Measurements from ENCODE around the gene OR56A5. TPM values are rescaled to one million over a fixed set of nuclear protein-coding genes. Genes with fewer than 3 reads are reported as not detected.

Gene OR56A5
- total and polyA plus RNA-seq, 2 of the 13 experiments (the other 11 are each of a cell fraction or from before 2014, with no cell fraction given) = not detected

- peaks cover 0 to 2% of the 10 kb centered on the region in 2 experiments; a peak in 1 of 5 replicates for H3K27me3 ChIP-seq (ENCODE audit: control insufficient read depth in 1 of 2, insufficient read depth in 2 of 2, low read length in 2 of 2)
- ChIA-PET CTCF (ENCODE audit: low intra/inter-chr PET ratio, low total read pairs) (no interaction called here), POLR2A (no interaction called here)
- DNase-seq (ENCODE audit: low spot score) = no peak
- intact Hi-C loops (cut with micrococcal nuclease; ENCODE audit: unreplicated experiment) = no loop called here
- no peak overlapping the region for H3K4me2 ChIP-seq (ENCODE audit: low read depth, low read length)
- no peaks in the 10 kb centered on the region for H4K20me1 ChIP-seq (ENCODE audit: insufficient read depth, low read length)
- H3K9me3 ChIP-seq (ENCODE audit: low read length) = no peaks in the 10 kb centered on the region; the same call in 1 of the 2 replicates
- H2AFZ ChIP-seq (ENCODE audit: low read length) = no peak overlapping the region
- no TSS peak for BruUV-seq (replicated peaks)
- no peak overlapping the region for H3K9ac ChIP-seq (ENCODE audit: insufficient read depth, low read depth, low read length)
- no peak overlapping the region for H3K4me3 ChIP-seq (replicated peaks in 1 of 3; ENCODE audit: insufficient read depth in 1 of 3, low read depth in 2 of 3, low read length in 3 of 3)
- ATAC-seq = no peak
- FAIRE-seq = no peak
- no peaks in the 10 kb centered on the region for H3K36me3 ChIP-seq (replicated peaks in 1 of 2; ENCODE audit: control insufficient read depth in 1 of 2, insufficient read depth in 2 of 2, low read length in 2 of 2)
- TF ChIP-seq PAF1 (CRISPR knock-in tag; IDR thresholded peaks at IDR 0.05) = no peak
- TF ChIP-seq RORA (CRISPR knock-in tag; IDR thresholded peaks at IDR 0.05) = no peak
- no peak for TF ChIP-seq PHF8 (CRISPR knock-in tag; IDR thresholded peaks at IDR 0.05)
- no peak for TF ChIP-seq CHD2 (IDR thresholded peaks at IDR 0.05; ENCODE audit: low read depth, low read length)
- no peak for TF ChIP-seq TOE1 (CRISPR knock-in tag; IDR thresholded peaks at IDR 0.05)
- TF ChIP-seq PBX2 (CRISPR knock-in tag; IDR thresholded peaks at IDR 0.05) = no peak
- TF ChIP-seq DDIT3 (CRISPR knock-in tag; IDR thresholded peaks at IDR 0.05) = no peak
- no peak for TF ChIP-seq ZFP82 (CRISPR knock-in tag; IDR thresholded peaks at IDR 0.05; ENCODE audit: borderline replicate concordance)
- TF ChIP-seq IKZF5 (CRISPR knock-in tag; IDR thresholded peaks at IDR 0.05) = no peak
- no peak for TF ChIP-seq ZNF124 (CRISPR knock-in tag; IDR thresholded peaks at IDR 0.05)
- no peak for TF ChIP-seq MED13 (CRISPR knock-in tag; IDR thresholded peaks at IDR 0.05)
- TF ChIP-seq MIER2 (CRISPR knock-in tag; IDR thresholded peaks at IDR 0.05) = no peak
- no peak for TF ChIP-seq ZFP36L1 (CRISPR knock-in tag; IDR thresholded peaks at IDR 0.05)
- no peak for TF ChIP-seq ZNF562 (CRISPR knock-in tag; IDR thresholded peaks at IDR 0.05; ENCODE audit: borderline replicate concordance)
- TF ChIP-seq ZFP62 (CRISPR knock-in tag; IDR thresholded peaks at IDR 0.05) = no peak
- no peaks in the 10 kb centered on the region for H3K4me1 ChIP-seq (ENCODE audit: insufficient read depth, low read length)
- in situ Hi-C loops (cut with HindIII; ENCODE audit: extremely low pct_ligation_motif_present, low pct_unique_long_range_greater_than_20kb) = no loop called here
- H3K79me2 ChIP-seq (ENCODE audit: insufficient read depth, low read length) = no peaks in the 10 kb centered on the region
- WGBS (ENCODE audit: low lambda C conversion rate) = 0% methylated on average over 1 of the region's 1 CpG
- H3K27ac ChIP-seq (ENCODE audit: extremely low read length, insufficient read depth, low read length) = no peak overlapping the region
Observed at GRCh38 chr11:5983443-5983842, 15.1 kb upstream of the OR56A5 start.
